Esophagus mucosa (tissue), 1 donor: ENCODE measurements around the gene GUCY2F. TPM values are rescaled to one million over a fixed set of nuclear protein-coding genes. Genes with fewer than 3 reads are reported as not detected.

Experiments used
- ATAC-seq: fragments of 200-7000 bp; cut with Tn5 transposase; one replicate; pipeline ENCODE4 v1.9.1; 2020
- total RNA-seq: library from RNA; stranded (reverse); gene quantifications from one replicate; pipeline ENCODE4 v1.2.4, GENCODE V29; 2023
- donor health status: DM: yes; HTN: yes; CAD: no.

The GUCY2F gene
- total RNA-seq, 1 donor from 2014 or later = not detected

GRCh38 chrX:109327251-109327650 is 154.6 kb downstream of the GUCY2F start:
- ATAC-seq = no peak

Other genes with a start within 250 kb of the GUCY2F start
- gene NXT2, start 54.8 kb upstream of the GUCY2F start, total RNA-seq = 8.5 TPM
- not detected for gene KCNE5, start 143.1 kb upstream of the GUCY2F start, total RNA-seq